HEK293T (cell line): ENCODE measurements around the gene ALG5.

Experiments used
- CTCF ChIA-PET: fragments of 350-600 bp; formaldehyde crosslinking; extraction: SDS; loops from one replicate; lab custom pipeline; 2021; ENCODE audit warnings: antibody characterized with exemption, inconsistent platforms; lab: Yijun Ruan, JAX
- POLR2A ChIA-PET: fragments of 350-600 bp; formaldehyde crosslinking; extraction: SDS; loops from one replicate; lab custom pipeline; 2020; ENCODE audit warnings: antibody characterized with exemption, inconsistent platforms; lab: Yijun Ruan, JAX
- DNase-seq: peaks from one replicate; pipeline ENCODE4 v3.0.0; 2012; ENCODE audit warnings: mixed read lengths; ENCODE audit errors: extremely low spot score
- ARNT ChIP-seq: fragments of 450-650 bp; IDR thresholded peaks from 2 replicates; pipeline ENCODE4 v1.6.1; 2017; ENCODE audit warnings: mild to moderate bottlenecking
- BHLHE40 ChIP-seq: fragments of 450-650 bp; IDR thresholded peaks from 2 replicates; pipeline ENCODE4 v1.6.1; 2016; ENCODE audit warnings: mild to moderate bottlenecking, moderate library complexity, borderline replicate concordance
- CTBP1 ChIP-seq: fragments of 450-650 bp; IDR thresholded peaks from 2 replicates; pipeline ENCODE4 v1.6.1; 2016; ENCODE audit warnings: borderline replicate concordance
- ELF4 ChIP-seq: fragments of 450-650 bp; IDR thresholded peaks from 2 replicates; pipeline ENCODE4 v1.6.1; 2017; ENCODE audit warnings: antibody characterized with exemption
- FOXA1 ChIP-seq: fragments of 450-650 bp; IDR thresholded peaks from 2 replicates; pipeline ENCODE4 v1.6.1; 2016; ENCODE audit warnings: mild to moderate bottlenecking
- FOXK2 ChIP-seq: fragments of 450-650 bp; IDR thresholded peaks from 2 replicates; pipeline ENCODE4 v1.6.1; 2016; ENCODE audit warnings: mild to moderate bottlenecking
- FOXM1 ChIP-seq: fragments of 450-650 bp; IDR thresholded peaks from 2 replicates; pipeline ENCODE4 v1.6.1; 2017; ENCODE audit warnings: mild to moderate bottlenecking, borderline replicate concordance
- HDGF ChIP-seq: fragments of 450-650 bp; IDR thresholded peaks from 2 replicates; pipeline ENCODE4 v1.6.1; 2017; ENCODE audit warnings: antibody characterized with exemption, borderline replicate concordance
- L3MBTL2 ChIP-seq: fragments of 450-650 bp; conservative IDR thresholded peaks from 2 replicates; pipeline ENCODE4 v1.6.1; 2016; ENCODE audit warnings: mild to moderate bottlenecking
- LEF1 ChIP-seq: fragments of 450-650 bp; IDR thresholded peaks from 2 replicates; pipeline ENCODE4 v1.6.1; 2017; ENCODE audit warnings: mild to moderate bottlenecking, borderline replicate concordance
- NFRKB ChIP-seq: fragments of 450-650 bp; IDR thresholded peaks from 2 replicates; pipeline ENCODE4 v1.6.1; 2016; ENCODE audit warnings: mild to moderate bottlenecking, moderate library complexity
- PKNOX1 ChIP-seq: fragments of 450-650 bp; IDR thresholded peaks from 2 replicates; pipeline ENCODE4 v1.6.1; 2016
- SUZ12 ChIP-seq: fragments of 450-650 bp; IDR thresholded peaks from 2 replicates; pipeline ENCODE4 v1.6.1; 2016; ENCODE audit warnings: mild to moderate bottlenecking
- TARDBP ChIP-seq: fragments of 450-650 bp; IDR thresholded peaks from 2 replicates; pipeline ENCODE4 v1.6.1; 2016
- ZNF384 ChIP-seq: fragments of 450-650 bp; IDR thresholded peaks from 2 replicates; pipeline ENCODE4 v1.6.1; 2016

The ALG5 gene

GRCh38 chr13:36921631-36922301 is 77.4 kb downstream of the ALG5 start:
- ChIA-PET CTCF (no interaction called here), POLR2A (no interaction called here)
- TF ChIP-seq SUZ12, result no peak
- TF ChIP-seq LEF1, result no peak
- no peak for TF ChIP-seq PKNOX1
- TF ChIP-seq L3MBTL2, result no peak
- no peak for TF ChIP-seq CTBP1
- TF ChIP-seq FOXA1, result no peak
- TF ChIP-seq ELF4, result no peak

GRCh38 chr13:36920616-36921185 is 78.4 kb downstream of the ALG5 start:
- TF ChIP-seq FOXK2 (no peak), ELF4 (no peak), HDGF (no peak), BHLHE40 (no peak), FOXA1 (no peak), FOXM1 (no peak)
- CTCF ChIA-PET, result no interaction called here
- DNase-seq, result no peak
- POLR2A ChIA-PET, result interaction anchor here (0.6 to 1.8 kb wide), 3 partner anchors 34 to 58 kb away, joined by 3 to 5 read pairs (median 3); no protein-coding TSS in a partner anchor

More at GRCh38 chr13:36921631-36922301, 77.4 kb downstream of the ALG5 start:
- DNase-seq, result no peak

- TF ChIP-seq ARNT (no peak), NFRKB (no peak), FOXM1 (0 out of 2 replicates have a peak, but pooled peaks have one; percentile 42)
- peak; percentile 70 for DNase-seq
- POLR2A ChIA-PET, result interaction anchor here (0.7 to 1.8 kb wide), 5 partner anchors 11 to 62 kb away, joined by 3 to 5 read pairs (median 3); no protein-coding TSS in a partner anchor
- CTCF ChIA-PET, result no interaction called here
These were observed 79.1 kb downstream of the ALG5 start, which contains the start of gene SMAD9 for GRCh38 chr13:36919833-36920615. Gene SMAD9 (minus strand): TSS chr13:36920238. CDS start chr13:36879689, 40,549 bp downstream.

GRCh38 chr13:36919171-36919832 is 79.8 kb downstream of the ALG5 start:
- CTCF ChIA-PET, result no interaction called here
- POLR2A ChIA-PET, result interaction anchor here (0.7 to 1.8 kb wide), 7 partner anchors 12 to 81 kb away, joined by 3 to 6 read pairs (median 3); partner anchors contain the start of gene EXOSC8
- peak; percentile 64 for DNase-seq
- no peak for TF ChIP-seq L3MBTL2
- TF ChIP-seq PKNOX1, result no peak
- no peak for TF ChIP-seq LEF1
- no peak for TF ChIP-seq FOXK2
- TF ChIP-seq CTBP1, result no peak
- no peak for TF ChIP-seq ZNF384
- no peak for TF ChIP-seq ELF4
- TF ChIP-seq ARNT, result no peak
- TF ChIP-seq BHLHE40, result no peak
- TF ChIP-seq HDGF, result no peak
- TF ChIP-seq NFRKB, result no peak
- TF ChIP-seq FOXM1, result no peak
- TF ChIP-seq TARDBP, result no peak
- no peak for TF ChIP-seq FOXA1

GRCh38 chr13:36918246-36919131 is 80.7 kb downstream of the ALG5 start:
- ChIA-PET POLR2A (interaction anchor here (0.7 to 1.8 kb wide), 5 partner anchors 33 to 82 kb away, joined by 3 to 6 read pairs (median 3); partner anchors contain the start of gene EXOSC8), CTCF (no interaction called here)
- TF ChIP-seq BHLHE40 (no peak), FOXM1 (no peak), HDGF (no peak)
- no peak for DNase-seq

GRCh38 chr13:36917311-36917710 is 81.8 kb downstream of the ALG5 start:
- TF ChIP-seq L3MBTL2, result no peak
- no peak for TF ChIP-seq CTBP1
- POLR2A ChIA-PET, result no interaction called here
- CTCF ChIA-PET, result no interaction called here
- DNase-seq, result no peak
